NCI-H1417 (cell line): ENCODE measurements around the gene REC114.
"Not testable (repeated sequence)": the region's sequence is repeated elsewhere in the genome, so short reads cannot be mapped to it uniquely, and the experiment has no call there.

ENCODE experiments used
- DNase-seq, 3 experiments: peaks; one replicate each; lab custom pipeline; 2025; lab: John Stamatoyannopoulos, UW

REC114 gene

GRCh38 chr15:73527598-73527997 lies 84.6 kb downstream of the REC114 start:
- no peak for DNase-seq

GRCh38 chr15:73530649-73531048 lies 87.7 kb downstream of the REC114 start:
- DNase-seq = no peak

- DNase-seq = no peak
Measured at GRCh38 chr15:73538123-73538522, 95.2 kb downstream of the REC114 start.

GRCh38 chr15:73538563-73539211 lies 95.7 kb downstream of the REC114 start:
- no peak for DNase-seq

- DNase-seq = no peak
Measured at GRCh38 chr15:73539212-73540128, 96.5 kb downstream of the REC114 start.

GRCh38 chr15:73540161-73540560 lies 97.2 kb downstream of the REC114 start:
- DNase-seq = no peak

- DNase-seq = no peak
Measured at GRCh38 chr15:73541479-73541878, 98.5 kb downstream of the REC114 start.

- not testable (repeated sequence) for DNase-seq
Measured at GRCh38 chr15:73548925-73549324, 106.0 kb downstream of the REC114 start.

- no peak for DNase-seq
Measured at GRCh38 chr15:73550190-73550589, 107.2 kb downstream of the REC114 start.

GRCh38 chr15:73555080-73555479 lies 112.1 kb downstream of the REC114 start:
- no peak for DNase-seq

- no peak for DNase-seq
Measured at GRCh38 chr15:73558529-73558928, 115.6 kb downstream of the REC114 start.

GRCh38 chr15:73560501-73561117 lies 117.6 kb downstream of the REC114 start:
- peak; percentile 60 to 89 (median 73) for DNase-seq

- no peak for DNase-seq
Measured at GRCh38 chr15:73564255-73564654, 121.3 kb downstream of the REC114 start.

GRCh38 chr15:73567020-73567419 lies 124.1 kb downstream of the REC114 start:
- DNase-seq = no peak

- no peak for DNase-seq
Measured at GRCh38 chr15:73568564-73569280, 125.8 kb downstream of the REC114 start.

GRCh38 chr15:73569361-73569760 lies 126.4 kb downstream of the REC114 start:
- DNase-seq = no peak

GRCh38 chr15:73570355-73571032 lies 127.5 kb downstream of the REC114 start:
- DNase-seq = no peak

- DNase-seq = peak; percentile 35 to 80 (median 77)
Measured at GRCh38 chr15:73571346-73571745, 128.4 kb downstream of the REC114 start.

GRCh38 chr15:73572296-73572695 lies 129.3 kb downstream of the REC114 start:
- DNase-seq = no peak

- DNase-seq = no peak
Measured at GRCh38 chr15:73573037-73573436, 130.1 kb downstream of the REC114 start.

GRCh38 chr15:73573572-73573971 lies 130.6 kb downstream of the REC114 start:
- DNase-seq = no peak
